IMR-90 (cell line): ENCODE results near the gene USP24. TPM values are rescaled to one million over a fixed set of nuclear protein-coding genes. Genes with fewer than 3 reads are reported as not detected.

Experiments used
- ATAC-seq: fragments of 200-7000 bp; cut with Tn5 transposase; 2 replicates; pipeline ENCODE4 v1.9.1; 2020; ENCODE audit warnings: low read depth, mild to moderate bottlenecking, moderate library complexity
- BruUV-seq: library from RNA; stranded (reverse); fragments of 400-500 nt; replicated peaks from 2 replicates; lab custom pipeline; 2021; lab: Mats Ljungman, UMichigan
- CTCF ChIA-PET: fragments of 300-600 bp; formaldehyde crosslinking; extraction: SDS; loops from one replicate; lab custom pipeline; 2021; ENCODE audit warnings: antibody characterized with exemption; lab: Yijun Ruan, JAX
- POLR2A ChIA-PET: fragments of 300-600 bp; sonication (Branson Sonifier 250); formaldehyde crosslinking; loops from one replicate; lab custom pipeline; 2022; ENCODE audit warnings: antibody characterized with exemption; ENCODE audit not compliant: unreplicated experiment; lab: Charles Lee
- DNase-seq: peaks from one replicate; pipeline ENCODE4 v3.0.0; 2013
- H2AFZ ChIP-seq: replicated peaks from 2 replicates; pipeline ENCODE3; 2013; ENCODE audit warnings: low read length, mild to moderate bottlenecking; ENCODE audit not compliant: poor library complexity
- H2AK5ac ChIP-seq: 2 replicates; pipeline ENCODE4 v1.6.1; 2013; ENCODE audit warnings: low read depth, low read length, inconsistent platforms
- H2AK9ac ChIP-seq: replicated peaks from 2 replicates; pipeline ENCODE3; 2013; ENCODE audit warnings: mild to moderate bottlenecking, low read depth, low read length, moderate library complexity; ENCODE audit not compliant: poor library complexity
- H2BK120ac ChIP-seq: 2 replicates; pipeline ENCODE4 v1.6.1; 2013; ENCODE audit warnings: low read depth, low read length, inconsistent platforms
- H2BK15ac ChIP-seq: 3 replicates; pipeline ENCODE4 v1.6.1; 2013; ENCODE audit warnings: low read depth, low read length, inconsistent platforms
- H2BK20ac ChIP-seq: 2 replicates; pipeline ENCODE4 v1.6.1; 2013; ENCODE audit warnings: low read depth, mild to moderate bottlenecking, inconsistent platforms, low read length, moderate library complexity
- H2BK5ac ChIP-seq: 2 replicates; pipeline ENCODE4 v1.6.1; 2013; ENCODE audit warnings: mild to moderate bottlenecking, low read depth, low read length, inconsistent platforms; ENCODE audit not compliant: poor library complexity, severe bottlenecking
- H3K14ac ChIP-seq: replicated peaks from 2 replicates; pipeline ENCODE4 v1.6.1; 2013; ENCODE audit warnings: low read depth, low read length, inconsistent platforms
- H3K18ac ChIP-seq: 2 replicates; pipeline ENCODE4 v1.6.1; 2013; ENCODE audit warnings: low read depth, low read length, control low read depth
- H3K23ac ChIP-seq: 2 replicates; pipeline ENCODE4 v1.6.1; 2013; ENCODE audit warnings: low read depth, low read length, inconsistent platforms
- H3K27ac ChIP-seq: 2 replicates; pipeline ENCODE4 v1.5.1; 2013; ENCODE audit warnings: mild to moderate bottlenecking, control low read depth, low read length; ENCODE audit not compliant: insufficient read depth
- H3K27me3 ChIP-seq: 2 replicates; pipeline ENCODE4 v1.6.1; 2013; ENCODE audit warnings: low read length; ENCODE audit not compliant: control insufficient read depth, insufficient read depth
- H3K36me3 ChIP-seq: 2 replicates; pipeline ENCODE4 v1.6.1; 2013; ENCODE audit warnings: low read length, mixed read lengths; ENCODE audit not compliant: control insufficient read depth, insufficient read depth
- H3K4ac ChIP-seq: 2 replicates; pipeline ENCODE4 v1.6.1; 2013; ENCODE audit warnings: low read depth, low read length, inconsistent platforms
- H3K4me1 ChIP-seq: 2 replicates; pipeline ENCODE4 v1.6.1; 2013; ENCODE audit warnings: low read length, mixed read lengths; ENCODE audit not compliant: control insufficient read depth, insufficient read depth
- H3K4me2 ChIP-seq: 2 replicates; pipeline ENCODE4 v1.6.1; 2013; ENCODE audit warnings: low read depth, mild to moderate bottlenecking, control low read depth, low read length, moderate library complexity
- H3K4me3 ChIP-seq: 2 replicates; pipeline ENCODE4 v1.5.1; 2013; ENCODE audit warnings: low read depth, mild to moderate bottlenecking, control low read depth, low read length, moderate library complexity; ENCODE audit not compliant: insufficient read depth
- H3K56ac ChIP-seq: 2 replicates; pipeline ENCODE4 v1.6.1; 2013; ENCODE audit warnings: low read length, inconsistent platforms; ENCODE audit not compliant: insufficient read depth; ENCODE audit errors: extremely low read depth
- H3K79me1 ChIP-seq, 2 experiments: 2 replicates each; pipeline ENCODE4 v1.6.1; 2013; ENCODE audit warnings: low read length in 2 of 2, inconsistent platforms in 1 of 2, low read depth in 1 of 2
- H3K9ac ChIP-seq: 2 replicates; pipeline ENCODE4 v1.6.1; 2013; ENCODE audit warnings: low read depth, low read length, control low read depth
- H3K9me1 ChIP-seq: 2 replicates; pipeline ENCODE4 v1.6.1; 2013; ENCODE audit warnings: low read length, inconsistent platforms; ENCODE audit not compliant: insufficient read depth
- H3K9me3 ChIP-seq: 2 replicates; pipeline ENCODE4 v1.6.1; 2013; ENCODE audit warnings: low read length; ENCODE audit not compliant: control insufficient read depth, insufficient read depth
- H4K20me1 ChIP-seq: 2 replicates; pipeline ENCODE4 v1.6.1; 2013; ENCODE audit warnings: low read length, inconsistent platforms; ENCODE audit not compliant: insufficient read depth
- H4K5ac ChIP-seq: 2 replicates; pipeline ENCODE4 v1.6.1; 2013; ENCODE audit warnings: mild to moderate bottlenecking, low read depth, low read length, control low read depth
- H4K8ac ChIP-seq, 2 experiments: 2 replicates each; pipeline ENCODE4 v1.6.1; 2013; ENCODE audit warnings: low read depth in 2 of 2, low read length in 2 of 2, control low read depth in 1 of 2, inconsistent platforms in 1 of 2
- H4K91ac ChIP-seq: 2 replicates; pipeline ENCODE4 v1.6.1; 2013; ENCODE audit warnings: low read depth, low read length, inconsistent platforms; ENCODE audit not compliant: insufficient read depth
- BHLHE40 ChIP-seq: fragments of 150-350 bp; IDR thresholded peaks from 2 replicates; pipeline ENCODE4 v1.6.1; 2016; ENCODE audit warnings: mild to moderate bottlenecking, low read depth, low read length
- CEBPB ChIP-seq: IDR thresholded peaks from 2 replicates; pipeline ENCODE4 v1.6.1; 2012; ENCODE audit warnings: low read depth, low read length, improper control_type of control experiment
- CHD1 ChIP-seq: IDR thresholded peaks from 2 replicates; pipeline ENCODE4 v1.6.1; 2012; ENCODE audit warnings: low read depth, low read length, improper control_type of control experiment
- CTCF ChIP-seq: conservative IDR thresholded peaks from 2 replicates; pipeline ENCODE4 v1.5.1; 2012; ENCODE audit warnings: mild to moderate bottlenecking, low read depth, low read length, improper control_type of control experiment
- FOS ChIP-seq: fragments of 150-350 bp; IDR thresholded peaks from 2 replicates; pipeline ENCODE4 v1.6.1; 2016; ENCODE audit warnings: low read depth, low read length
- MAFK ChIP-seq: IDR thresholded peaks from 2 replicates; pipeline ENCODE4 v1.6.1; 2012; ENCODE audit warnings: low read depth, low read length, improper control_type of control experiment
- MAZ ChIP-seq: IDR thresholded peaks from 2 replicates; pipeline ENCODE4 v1.6.1; 2012; ENCODE audit warnings: low read depth, mild to moderate bottlenecking, low read length, improper control_type of control experiment, moderate library complexity, borderline replicate concordance
- MXI1 ChIP-seq: IDR thresholded peaks from 2 replicates; pipeline ENCODE4 v1.6.1; 2012; ENCODE audit warnings: low read depth, mild to moderate bottlenecking, low read length, moderate library complexity, borderline replicate concordance
- NFE2L2 ChIP-seq: fragments of 150-350 bp; IDR thresholded peaks from 2 replicates; pipeline ENCODE4 v1.6.1; 2016; ENCODE audit warnings: low read depth, mild to moderate bottlenecking, low read length
- POLR2A ChIP-seq: IDR thresholded peaks from 2 replicates; pipeline ENCODE4 v1.6.1; 2012; ENCODE audit warnings: mild to moderate bottlenecking, low read depth, low read length
- RAD21 ChIP-seq: IDR thresholded peaks from 2 replicates; pipeline ENCODE4 v1.6.1; 2012; ENCODE audit warnings: low read length, improper control_type of control experiment
- SMC3 ChIP-seq: fragments of 150-350 bp; IDR thresholded peaks from 2 replicates; pipeline ENCODE4 v1.6.1; 2016; ENCODE audit warnings: low read depth, mild to moderate bottlenecking, antibody characterized with exemption, low read length, moderate library complexity
- USF2 ChIP-seq: fragments of 150-350 bp; IDR thresholded peaks from 2 replicates; pipeline ENCODE4 v1.6.1; 2017; ENCODE audit warnings: mild to moderate bottlenecking, antibody characterized with exemption, low read length, low read depth
- WGBS, 2 experiments: methylation state at CpG; one replicate each; pipeline versions ENCODE4 v1.1.5 to v1.1.7; 2013; ENCODE audit warnings: missing lambda C conversion rate in 2 of 2; ENCODE audit not compliant: insufficient read length in 1 of 2; ENCODE audit errors: extremely low coverage in 2 of 2; 5-methylcytosine and 5-hydroxymethylcytosine counted together
- dilution Hi-C: fragments of 300-500 bp; cut with HindIII; formaldehyde crosslinking; loops from one replicate; pipeline ENCODE4 v1.14.3; 2018; ENCODE audit warnings: low sequenced_read_pairs; ENCODE audit not compliant: unreplicated experiment
- in situ Hi-C: fragments of 300-500 bp; cut with MboI; formaldehyde crosslinking; loops from 3 replicates; pipeline ENCODE4 v1.14.3; 2019; ENCODE audit warnings: low sequenced_read_pairs, inconsistent platforms, mixed read lengths
- intact Hi-C: fragments of 100-400 bp; cut with micrococcal nuclease; formaldehyde crosslinking; loops from 2 replicates; pipeline ENCODE4 v1.10.0; 2022
- polyA plus RNA-seq, 3 experiments: library from polyadenylated mRNA; depleted of rRNA; stranded (reverse); fragments of >200 nt; gene quantifications; 2 replicates each; pipeline ENCODE4 v1.2.3, GENCODE V29; 2012; ENCODE audit warnings: low replicate concordance in 1 of 3
- total RNA-seq: library from RNA; depleted of rRNA; stranded (reverse); fragments of >200 nt; gene quantifications from 2 replicates; pipeline ENCODE4 v1.2.3, GENCODE V29; 2012

The USP24 gene
- total and polyA plus RNA-seq, 2 of the 4 experiments (the other 2 are of a cell fraction), result 8.4 to 36.7 TPM

- in situ Hi-C loops (no loop called here), dilution Hi-C loops (no loop called here), intact Hi-C loops (no loop called here)
- peaks cover 18% of the 10 kb centered on the region for H4K20me1 ChIP-seq
- no peak overlapping the region for H4K8ac ChIP-seq
- no peak overlapping the region for H3K27ac ChIP-seq
- H3K23ac ChIP-seq, result no peak overlapping the region
- no peak overlapping the region for H3K14ac ChIP-seq
- H3K56ac ChIP-seq, result no peak overlapping the region
- H3K9ac ChIP-seq, result no peak overlapping the region
- no peak overlapping the region for H2BK20ac ChIP-seq
- ATAC-seq (no peak), DNase-seq (no peak)
- H3K27me3 ChIP-seq, result peaks cover 17% of the 10 kb centered on the region
- no TSS peak for BruUV-seq
- ChIA-PET CTCF (no interaction called here), POLR2A (no interaction called here)
- H3K9me3 ChIP-seq, result no peaks in the 10 kb centered on the region
- no peak overlapping the region for H2BK15ac ChIP-seq
- H2AFZ ChIP-seq, result no peak overlapping the region
- 88% methylated on average over 11 of the region's 29 CpGs; no CpG with 5 or more reads in 1 of the 2 experiments for WGBS, 2 experiments
- H3K79me1 ChIP-seq, result no peaks in the 10 kb centered on the region
- H2BK5ac ChIP-seq, result no peak overlapping the region
- peaks cover 6% of the 10 kb centered on the region for H3K4me1 ChIP-seq
- H2AK5ac ChIP-seq, result no peak overlapping the region
- H4K91ac ChIP-seq, result no peak overlapping the region
- no peak overlapping the region for H2AK9ac ChIP-seq
- peaks cover 13% of the 10 kb centered on the region for H3K36me3 ChIP-seq
- no peak overlapping the region for H3K4me3 ChIP-seq
- no peak overlapping the region for H3K4me2 ChIP-seq
- no peak overlapping the region for H3K18ac ChIP-seq
- H3K9me1 ChIP-seq, result peaks cover 25% of the 10 kb centered on the region
- no peak overlapping the region for H4K5ac ChIP-seq
- no peak overlapping the region for H3K4ac ChIP-seq
- TF ChIP-seq CHD1 (no peak), USF2 (no peak), CEBPB (no peak), MAZ (no peak), RAD21 (no peak), NFE2L2 (no peak), FOS (no peak), BHLHE40 (no peak), POLR2A (no peak), MAFK (no peak), SMC3 (no peak), CTCF (no peak), MXI1 (no peak)
- no peak overlapping the region for H2BK120ac ChIP-seq
Observed at GRCh38 chr1:55062801-55063576, 152.2 kb downstream of the USP24 start.
